HL-60 (cell line): Measurements from ENCODE around the gene SCYGR1.

Experiments
- CTCF ChIP-seq: IDR thresholded peaks from one replicate; pipeline ENCODE4 v1.5.1; 2011; ENCODE audit warnings: low read length, control low read depth, inconsistent platforms; ENCODE audit not compliant: insufficient read depth
- GABPA ChIP-seq: IDR thresholded peaks from 2 replicates; pipeline ENCODE4 v1.6.1; 2012; ENCODE audit warnings: low read depth
- POLR2AphosphoS5 ChIP-seq: IDR thresholded peaks from 2 replicates; pipeline ENCODE4 v1.6.1; 2012; ENCODE audit warnings: low read depth
- SPI1 ChIP-seq: IDR thresholded peaks from 2 replicates; pipeline ENCODE4 v1.6.1; 2012; ENCODE audit warnings: low read depth, mild to moderate bottlenecking, borderline replicate concordance

DNA sequence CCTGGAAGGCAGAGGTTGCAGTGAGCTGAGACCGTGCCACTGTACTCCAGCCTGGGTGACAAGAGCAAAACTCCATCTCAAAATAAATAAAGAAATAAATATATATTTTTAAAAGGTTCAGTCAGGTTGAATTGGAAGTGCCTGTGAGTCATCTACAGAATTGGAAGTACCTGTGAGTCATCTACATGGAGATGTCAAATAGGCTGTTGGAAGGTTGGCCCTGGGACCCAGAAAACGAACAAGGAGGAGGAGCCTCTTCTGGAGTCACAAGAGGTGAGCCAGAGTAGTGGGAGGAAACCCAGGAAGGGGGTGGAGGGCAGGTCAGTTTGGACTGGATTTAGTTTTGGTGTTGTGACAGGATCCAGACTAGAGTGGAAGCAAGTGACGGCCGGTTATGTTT lies 15.2 kb upstream of the SCYGR1 start:
- TF ChIP-seq CTCF (no peak), GABPA (no peak), POLR2AphosphoS5 (no peak), SPI1 (no peak)
